ENCODE data around the gene BOLA2B. TPM values are rescaled to one million over a fixed set of nuclear protein-coding genes. Genes with fewer than 3 reads are reported as not detected.
"Not testable (repeated sequence)": the region's sequence is repeated elsewhere in the genome, so short reads cannot be mapped to it uniquely, and the experiment has no call there.

BOLA2B gene
- polyA plus RNA-seq: 100 to 1,000 TPM; 141 to 239 (median 203) TPM

DNA sequence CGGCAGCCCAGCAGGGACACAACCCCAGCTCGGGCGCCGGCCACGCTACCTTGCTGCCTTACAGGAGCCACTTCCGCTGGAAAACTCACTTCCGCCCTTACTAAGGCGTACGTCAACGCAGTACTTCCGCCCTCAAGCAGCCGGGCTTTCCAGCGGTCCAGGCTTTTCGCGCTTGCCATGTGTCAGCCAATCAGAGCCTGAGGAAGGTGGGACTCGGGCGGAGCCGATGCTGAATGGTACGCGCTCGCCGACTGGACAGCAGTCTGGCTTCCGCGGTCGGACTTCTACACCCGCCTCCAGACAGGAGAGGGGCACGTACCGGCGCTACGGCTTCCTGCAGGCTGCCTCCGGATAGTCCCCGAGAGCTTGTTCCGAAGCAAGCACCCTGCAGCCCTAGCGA is at the start of gene BOLA2B, which contains the start of gene SLX1A:
Gene BOLA2B, minus strand, starts transcription at position 52 of the 400 bp plus-strand sequence. CDS start 71 bp downstream, outside the sequence.
Gene SLX1A, plus strand, starts transcription at position 261 of the 400 bp plus-strand sequence. CDS start 210 bp downstream, outside the sequence.
- not testable (repeated sequence) for DNase-seq; H3K4me1 Mint-ChIP-seq; H3K9me3 Mint-ChIP-seq; H3K27ac Mint-ChIP-seq; H3K4me3 Mint-ChIP-seq; H3K27me3 Mint-ChIP-seq (ENCODE audit: low read depth in 3 of 3); H3K36me3 Mint-ChIP-seq

DNA sequence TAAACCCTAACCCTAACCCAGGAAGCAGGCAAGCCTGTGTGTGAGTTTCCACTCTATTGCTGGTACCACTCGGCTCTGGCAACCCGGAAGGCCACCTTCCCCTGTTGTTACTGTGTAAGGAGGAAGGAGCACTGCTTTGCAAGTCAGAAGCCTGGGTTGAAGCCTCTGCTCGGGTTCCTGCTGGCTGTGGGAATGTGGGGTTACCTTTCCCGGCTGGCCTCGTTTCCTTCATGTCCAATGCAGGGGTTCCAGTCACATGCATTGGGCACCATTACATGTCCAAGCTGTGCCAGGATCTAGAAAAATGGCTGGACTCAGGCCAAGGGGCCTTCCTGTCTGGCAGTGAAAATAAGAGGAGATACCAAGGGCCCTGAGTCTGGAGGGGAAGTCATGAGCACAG is 23.6 kb upstream of the BOLA2B start:
- not testable (repeated sequence) for H3K36me3 Mint-ChIP-seq; H3K9me3 Mint-ChIP-seq; DNase-seq; H3K27me3 Mint-ChIP-seq (ENCODE audit: low read depth in 3 of 3); H3K27ac Mint-ChIP-seq; H3K4me3 Mint-ChIP-seq; H3K4me1 Mint-ChIP-seq

DNA sequence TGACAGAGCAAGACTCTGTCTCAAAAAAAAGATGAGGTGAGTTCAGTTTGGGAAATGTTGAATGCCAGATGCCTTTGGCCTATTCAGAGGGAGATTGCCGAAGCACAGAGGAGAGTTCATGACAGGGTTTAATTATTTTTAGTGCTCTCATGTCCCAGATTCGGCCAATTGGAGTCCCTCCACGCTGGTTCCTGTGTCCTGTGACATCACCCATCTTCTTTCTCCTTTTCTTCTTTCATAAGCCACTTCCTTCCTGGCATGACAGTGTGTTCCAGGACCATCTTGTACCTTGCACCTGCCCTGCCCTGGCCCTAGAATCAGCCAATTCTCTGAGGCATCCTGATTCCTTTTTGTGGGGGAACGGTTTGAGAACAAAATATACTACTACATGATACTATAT is 17.9 kb upstream of the BOLA2B start:
- not testable (repeated sequence) for H3K9me3 Mint-ChIP-seq, H3K36me3 Mint-ChIP-seq

DNA sequence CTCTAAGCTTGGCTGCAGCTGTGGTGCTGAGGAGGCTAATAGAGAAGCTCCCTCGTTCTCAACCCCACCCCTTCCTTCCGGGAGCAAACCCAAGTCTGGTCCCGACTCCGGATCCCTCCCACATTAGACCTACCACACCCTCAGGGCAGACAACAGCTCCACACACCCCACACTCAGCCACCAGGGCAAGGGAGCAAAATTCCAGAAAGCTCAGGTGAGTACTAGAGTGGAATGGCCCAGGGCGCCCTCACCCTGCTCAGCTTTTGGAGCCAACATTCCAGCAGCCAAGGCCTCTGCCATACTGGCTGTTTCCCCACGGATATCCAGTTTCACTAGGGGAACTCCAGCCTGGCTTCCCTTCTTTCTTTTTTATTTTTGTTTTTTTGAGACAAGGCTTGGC is 15.6 kb upstream of the BOLA2B start:
- Mint-ChIP-seq H3K4me3 (peak overlapping the region in 1 of 5 donors; percentile 64), H3K27ac (peak overlapping the region in 1 of 6 donors; percentile 62)
- not testable (repeated sequence) for H3K4me1 Mint-ChIP-seq; H3K27me3 Mint-ChIP-seq (ENCODE audit: low read depth in 3 of 3); H3K36me3 Mint-ChIP-seq; H3K9me3 Mint-ChIP-seq; DNase-seq

More for the DNA sequence above, 17.9 kb upstream of the BOLA2B start:
- not testable (repeated sequence) for H3K27ac Mint-ChIP-seq; H3K27me3 Mint-ChIP-seq (ENCODE audit: low read depth in 3 of 3); H3K4me1 Mint-ChIP-seq; H3K4me3 Mint-ChIP-seq; DNase-seq

DNA sequence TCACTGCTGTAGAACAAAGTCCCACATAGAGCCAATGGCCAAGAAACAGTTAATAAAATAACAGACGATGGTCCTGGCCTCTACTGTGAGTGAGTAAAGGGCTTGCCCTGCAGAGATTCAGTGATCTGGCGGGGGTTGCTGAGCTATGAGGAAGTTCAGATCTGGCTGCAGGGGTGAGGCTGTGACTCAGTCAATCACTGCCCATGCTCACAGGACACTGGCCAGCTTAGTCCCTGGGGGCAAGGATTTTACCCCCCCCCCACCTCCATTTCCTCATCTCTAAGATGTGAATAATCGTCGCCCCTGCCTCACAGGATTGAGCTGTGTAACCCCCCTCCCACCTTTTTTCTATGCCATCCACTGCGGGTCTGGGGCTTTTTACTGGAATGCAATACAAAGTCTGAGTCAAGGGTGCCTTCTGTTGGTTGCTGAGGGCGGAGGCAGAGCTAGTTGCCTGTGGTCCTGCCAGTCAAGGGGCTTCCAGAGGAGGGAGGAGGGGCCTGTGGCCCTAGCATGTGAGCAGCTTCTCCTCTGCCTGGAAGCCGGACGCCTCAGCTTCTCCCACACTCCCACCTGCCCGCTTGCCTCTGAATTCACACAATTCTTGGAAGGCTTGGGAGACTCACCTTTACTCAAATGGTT is 13.7 kb upstream of the BOLA2B start:
- peak overlapping the region in 1 of 6 donors; percentile 45 for H3K27ac Mint-ChIP-seq
- not testable (repeated sequence) for H3K4me1 Mint-ChIP-seq; H3K9me3 Mint-ChIP-seq; H3K36me3 Mint-ChIP-seq; DNase-seq; H3K27me3 Mint-ChIP-seq (ENCODE audit: low read depth in 3 of 3)
- H3K4me3 Mint-ChIP-seq: peak overlapping the region in 1 of 5 donors; percentile 29

DNA sequence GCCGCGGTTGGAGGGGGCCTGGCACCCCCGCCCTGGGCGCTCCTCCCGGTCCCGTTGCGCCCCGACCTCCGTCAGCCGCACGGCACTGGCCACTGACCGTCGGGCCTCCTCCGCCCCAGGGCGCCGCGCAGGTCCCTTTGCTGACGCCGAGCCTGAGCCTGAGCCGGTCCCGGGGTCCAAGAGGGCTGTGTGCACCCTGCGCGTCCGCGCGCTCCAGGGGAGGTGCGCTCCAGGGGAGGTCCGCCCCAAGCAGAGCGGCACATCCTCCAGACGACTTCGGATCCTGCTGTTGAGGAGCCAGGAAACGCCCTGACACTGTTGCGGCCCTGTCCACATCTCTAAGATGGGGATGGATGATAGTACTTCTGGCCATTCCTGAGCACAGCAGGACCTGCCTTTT is 12.8 kb upstream of the BOLA2B start:
- not testable (repeated sequence) for H3K36me3 Mint-ChIP-seq; H3K9me3 Mint-ChIP-seq; H3K4me3 Mint-ChIP-seq; H3K27me3 Mint-ChIP-seq (ENCODE audit: low read depth in 3 of 3); H3K27ac Mint-ChIP-seq; H3K4me1 Mint-ChIP-seq; DNase-seq

DNA sequence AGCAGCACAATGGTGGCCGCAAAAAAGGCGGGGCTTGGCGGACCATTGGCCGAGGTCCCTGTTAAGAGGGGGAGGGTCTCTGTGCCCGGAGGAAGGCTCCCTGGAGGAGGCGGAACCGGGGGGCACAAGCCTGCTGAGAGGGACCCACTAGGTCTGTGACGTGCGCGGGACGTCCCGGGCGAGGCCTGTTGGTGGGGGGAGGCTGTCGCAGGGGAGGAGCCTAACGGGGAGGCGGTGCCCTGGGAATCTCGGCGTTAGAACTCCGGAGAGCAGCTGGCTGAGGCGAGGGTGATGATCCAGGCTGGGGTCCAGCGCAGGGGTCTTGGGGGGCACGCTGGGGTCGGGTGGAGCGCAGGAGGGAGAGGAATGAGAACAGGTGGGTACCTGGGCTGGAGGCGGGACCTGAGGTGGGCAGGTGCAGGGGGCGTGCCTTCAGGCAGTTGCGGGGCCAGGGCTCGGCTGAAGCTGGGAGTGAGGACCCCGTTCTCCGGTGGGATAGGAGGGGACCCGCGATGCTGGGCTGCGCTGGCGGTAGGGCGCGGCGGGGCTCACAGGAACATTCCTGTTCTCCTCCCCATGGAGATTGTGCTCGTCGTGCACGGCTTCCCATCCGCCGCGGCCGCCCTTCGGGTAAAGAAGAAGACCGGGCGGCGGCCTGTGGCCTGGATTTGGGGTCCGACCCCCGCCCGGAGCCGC is 12.2 kb upstream of the BOLA2B start:
- not testable (repeated sequence) for H3K9me3 Mint-ChIP-seq; H3K27me3 Mint-ChIP-seq (ENCODE audit: low read depth in 3 of 3); H3K27ac Mint-ChIP-seq; H3K36me3 Mint-ChIP-seq; H3K4me1 Mint-ChIP-seq; H3K4me3 Mint-ChIP-seq; DNase-seq

DNA sequence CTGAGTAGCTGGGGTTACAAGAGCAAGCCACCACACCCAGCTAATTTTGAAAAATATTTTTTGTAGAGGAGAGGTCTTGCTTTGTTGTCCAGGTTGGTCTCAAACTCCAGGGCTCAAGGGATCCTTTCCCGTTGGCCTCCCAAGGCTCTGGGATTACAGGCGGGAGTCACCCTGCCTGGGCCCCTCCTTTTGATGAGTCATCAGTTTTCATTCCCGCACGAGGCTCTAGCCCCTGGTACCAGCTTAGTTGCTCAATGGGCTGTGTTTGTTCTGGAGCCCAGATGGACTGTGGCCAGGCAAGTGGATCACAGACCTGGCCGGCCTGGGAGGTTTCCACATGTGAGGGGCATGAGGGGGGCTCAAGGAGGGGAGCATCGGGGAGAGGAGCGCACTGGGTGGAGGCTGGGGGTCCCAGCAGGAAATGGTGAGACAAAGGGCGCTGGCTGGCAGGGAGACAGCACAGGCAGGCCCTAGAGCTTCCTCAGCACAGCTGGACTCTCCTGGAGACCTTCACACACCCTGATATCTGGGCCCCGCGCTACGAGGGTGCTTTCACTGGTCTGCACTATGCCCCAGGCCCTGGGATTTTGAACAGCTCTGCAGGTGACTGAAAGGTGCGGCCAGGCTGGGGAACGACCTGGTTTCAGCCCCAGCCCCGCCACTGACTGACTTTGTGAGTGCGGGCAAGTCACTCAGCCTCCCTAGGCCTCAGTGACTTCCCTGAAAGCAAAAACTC is 6.3 kb upstream of the BOLA2B start:
- not testable (repeated sequence) for H3K4me3 Mint-ChIP-seq; DNase-seq; H3K36me3 Mint-ChIP-seq; H3K27me3 Mint-ChIP-seq (ENCODE audit: low read depth in 3 of 3); H3K4me1 Mint-ChIP-seq; H3K9me3 Mint-ChIP-seq; H3K27ac Mint-ChIP-seq

DNA sequence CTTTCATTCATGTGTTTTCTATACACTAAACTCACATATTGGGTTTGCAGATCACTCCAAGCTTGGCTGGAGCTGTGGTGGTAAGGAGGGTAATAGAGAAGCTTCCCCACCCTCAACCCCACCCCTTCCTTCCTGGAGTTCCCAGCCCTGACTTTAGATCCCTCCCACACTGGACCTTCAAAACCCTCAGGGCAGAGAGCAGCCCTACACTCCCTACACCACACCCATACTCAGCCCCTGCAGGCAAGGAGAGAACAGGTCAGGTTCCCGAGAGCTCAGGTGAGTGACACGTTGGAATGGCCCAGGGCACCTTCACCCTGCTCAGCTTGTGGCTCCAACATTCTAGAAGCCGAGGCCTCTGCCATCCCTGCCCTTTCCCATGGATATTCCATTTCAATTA is 5.6 kb upstream of the BOLA2B start, which contains the start of gene SULT1A3:
Gene SULT1A3, plus strand, starts transcription at position 207 of the 400 bp plus-strand sequence. CDS start 1,474 bp downstream, outside the sequence.
- not testable (repeated sequence) for DNase-seq; H3K36me3 Mint-ChIP-seq; H3K9me3 Mint-ChIP-seq; H3K4me3 Mint-ChIP-seq; H3K27ac Mint-ChIP-seq; H3K27me3 Mint-ChIP-seq (ENCODE audit: low read depth in 3 of 3); H3K4me1 Mint-ChIP-seq

DNA sequence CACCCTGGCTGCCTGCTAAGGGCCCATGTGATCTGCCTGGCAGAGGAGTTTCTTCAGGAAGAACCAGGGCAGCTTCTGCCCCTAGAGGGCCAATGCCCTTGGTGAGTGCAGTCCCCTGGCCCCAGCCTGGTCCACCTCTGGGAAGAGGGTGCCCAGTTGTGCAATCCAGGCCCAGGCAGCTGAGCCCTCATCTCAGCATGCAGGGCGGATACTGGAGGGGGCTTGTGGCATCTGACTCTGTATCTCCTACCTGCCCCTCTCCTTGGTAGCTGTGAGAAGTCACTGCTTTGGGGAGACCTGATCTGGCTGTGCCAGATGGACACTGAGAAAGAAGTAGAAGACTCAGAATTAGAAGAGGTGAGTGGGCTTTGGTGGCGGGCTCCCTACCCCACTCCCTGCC is 3.5 kb upstream of the BOLA2B start:
- H3K27ac Mint-ChIP-seq; H3K36me3 Mint-ChIP-seq; H3K4me3 Mint-ChIP-seq; H3K27me3 Mint-ChIP-seq (ENCODE audit: low read depth in 3 of 3); H3K9me3 Mint-ChIP-seq; DNase-seq; H3K4me1 Mint-ChIP-seq: not testable (repeated sequence)

DNA sequence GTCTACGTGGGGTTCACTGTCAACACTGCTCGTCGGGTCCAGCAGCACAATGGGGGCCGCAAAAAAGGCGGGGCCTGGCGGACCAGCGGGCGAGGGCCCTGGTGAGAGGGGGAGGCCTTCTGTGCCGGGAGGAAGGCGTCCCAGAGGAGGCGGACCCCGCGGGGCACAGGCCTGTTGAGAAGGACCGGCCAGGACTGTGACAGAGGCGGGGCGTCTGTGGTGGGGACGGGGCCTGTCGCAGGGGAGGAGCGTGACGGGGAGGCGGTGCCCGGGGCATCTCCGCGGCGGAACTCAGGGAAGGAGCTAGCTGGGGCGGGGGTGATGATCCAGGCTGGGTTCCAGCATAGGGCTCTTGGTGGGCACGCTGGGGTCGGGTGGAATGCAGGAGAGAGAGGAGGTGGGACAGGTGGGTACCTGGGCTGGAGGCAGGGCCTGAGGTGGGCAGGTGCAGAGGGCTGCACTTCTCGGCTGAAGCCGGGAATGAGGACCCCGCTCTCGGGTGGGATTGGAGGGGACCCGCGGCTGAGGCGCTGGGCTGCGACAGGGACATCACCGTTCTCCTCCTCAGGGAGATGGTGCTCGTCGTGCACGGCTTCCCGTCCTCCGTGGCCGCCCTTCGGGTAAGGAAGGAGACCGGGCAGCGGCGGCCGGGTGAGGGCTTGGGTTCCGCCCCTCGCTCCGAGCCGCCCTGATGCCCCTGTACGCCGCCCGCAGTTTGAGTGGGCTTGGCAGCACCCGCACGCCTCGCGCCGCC is 883 bp upstream of the BOLA2B start:
- H3K4me3 Mint-ChIP-seq; H3K9me3 Mint-ChIP-seq; H3K4me1 Mint-ChIP-seq; H3K36me3 Mint-ChIP-seq; H3K27me3 Mint-ChIP-seq (ENCODE audit: low read depth in 3 of 3); H3K27ac Mint-ChIP-seq: not testable (repeated sequence)
- DNase-seq: peak in 2 of 3 donors; percentile 13 to 20

DNA sequence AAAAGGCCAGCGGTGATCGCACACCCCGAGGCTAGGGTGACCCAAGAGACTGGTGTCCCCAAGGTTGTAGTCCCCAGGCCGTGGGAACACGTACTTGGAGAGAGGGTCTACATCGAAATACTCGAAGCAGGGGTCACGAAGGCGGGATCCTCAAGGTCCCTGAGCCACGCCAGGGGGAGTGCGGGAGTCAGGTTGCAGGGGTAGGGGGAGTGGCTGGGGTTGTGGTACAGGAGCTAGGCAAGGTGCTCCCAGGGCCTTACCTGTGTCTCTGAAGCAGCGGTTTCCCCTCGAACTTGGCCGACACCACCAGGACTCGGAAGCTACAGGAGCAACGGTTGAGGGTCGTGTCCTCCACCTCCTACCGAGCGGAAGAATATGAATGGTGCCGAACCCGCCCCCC is 368 bp downstream of the BOLA2B start:
- not testable (repeated sequence) for DNase-seq; H3K36me3 Mint-ChIP-seq; H3K27me3 Mint-ChIP-seq (ENCODE audit: low read depth in 3 of 3); H3K4me3 Mint-ChIP-seq; H3K27ac Mint-ChIP-seq; H3K9me3 Mint-ChIP-seq; H3K4me1 Mint-ChIP-seq

DNA sequence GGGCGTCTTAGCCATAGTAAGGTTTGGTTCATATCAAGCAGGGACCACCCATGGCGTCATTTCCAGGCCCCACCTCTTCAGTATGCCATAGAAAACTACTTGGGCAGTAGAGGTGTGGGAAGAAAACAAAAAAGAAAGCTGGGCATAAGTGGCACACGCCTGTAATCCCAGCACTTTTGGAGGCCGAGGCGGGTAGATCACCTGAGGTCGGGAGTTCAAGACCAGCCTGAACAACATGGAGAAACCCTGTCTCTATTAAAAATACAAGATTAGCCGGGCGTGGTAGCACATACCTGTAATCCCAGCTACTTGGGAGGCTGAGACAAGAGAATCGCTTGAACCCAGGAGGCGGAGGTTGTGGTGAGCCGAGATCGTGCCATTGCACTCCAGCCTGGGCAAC is 2.3 kb downstream of the BOLA2B start:
- Mint-ChIP-seq H3K4me1 (peaks cover 15 to 18% of the 10 kb centered on the region in 2 donors), H3K36me3 (peaks cover 8 to 12% (median 9%) of the 10 kb centered on the region in 3 donors), H3K27me3 (ENCODE audit: low read depth in 3 of 3) (peaks cover 9 to 14% (median 10%) of the 10 kb centered on the region in 3 donors)
- H3K9me3 Mint-ChIP-seq, H3K27ac Mint-ChIP-seq, DNase-seq, H3K4me3 Mint-ChIP-seq: not testable (repeated sequence)

Data from immature natural killer cell (primary cell).